ENCODE measurements around the gene CIAPIN1.

DNA sequence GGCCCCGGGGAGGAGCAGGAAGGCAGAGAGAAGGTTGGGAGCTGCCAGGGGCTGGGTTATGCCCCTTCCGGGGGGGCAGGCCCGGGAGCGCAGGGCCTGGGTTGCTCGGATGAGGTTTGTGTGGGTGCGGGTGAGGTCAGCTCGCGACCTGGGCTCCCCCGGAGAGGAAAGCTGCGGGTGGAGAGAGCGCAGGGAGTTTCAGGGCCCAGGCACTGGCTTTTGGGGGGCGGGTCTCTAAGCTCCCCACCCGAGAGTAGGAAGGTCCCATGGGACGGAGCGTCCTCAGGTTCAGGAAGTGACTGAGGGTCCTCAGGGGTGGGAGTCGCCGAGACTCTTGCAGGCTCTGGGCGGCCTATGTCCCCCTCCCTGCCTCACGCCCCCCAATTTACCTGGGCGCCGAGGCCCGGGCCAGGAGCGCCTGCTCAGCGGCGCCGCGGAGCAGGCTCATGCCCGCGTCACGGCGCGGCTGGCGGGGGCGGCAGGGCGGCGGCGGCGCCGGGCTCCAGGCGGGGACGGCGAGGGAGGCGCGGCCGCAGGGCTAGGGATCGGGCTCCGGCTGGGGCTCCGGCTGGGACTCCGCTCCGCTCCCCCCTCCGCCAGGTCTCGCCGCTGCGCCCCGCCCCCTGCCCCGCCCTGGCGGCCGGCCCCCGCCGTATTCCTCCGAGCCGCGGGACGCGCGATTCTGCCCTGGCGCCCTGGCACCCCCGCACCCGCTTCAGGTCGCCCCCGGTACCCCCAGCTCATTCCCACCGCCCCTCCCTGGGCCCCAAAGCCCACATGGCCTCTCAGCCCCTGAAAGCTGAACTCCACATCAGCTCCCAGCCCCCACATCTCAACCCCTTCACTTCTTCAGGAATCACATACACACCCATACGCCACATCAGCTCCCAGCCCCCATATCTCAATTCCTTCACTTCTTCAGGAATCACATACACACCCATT lies 39.0 kb upstream of the CIAPIN1 start, which contains the start of gene DOK4:
- TF ChIP-seq, protein P1, sequence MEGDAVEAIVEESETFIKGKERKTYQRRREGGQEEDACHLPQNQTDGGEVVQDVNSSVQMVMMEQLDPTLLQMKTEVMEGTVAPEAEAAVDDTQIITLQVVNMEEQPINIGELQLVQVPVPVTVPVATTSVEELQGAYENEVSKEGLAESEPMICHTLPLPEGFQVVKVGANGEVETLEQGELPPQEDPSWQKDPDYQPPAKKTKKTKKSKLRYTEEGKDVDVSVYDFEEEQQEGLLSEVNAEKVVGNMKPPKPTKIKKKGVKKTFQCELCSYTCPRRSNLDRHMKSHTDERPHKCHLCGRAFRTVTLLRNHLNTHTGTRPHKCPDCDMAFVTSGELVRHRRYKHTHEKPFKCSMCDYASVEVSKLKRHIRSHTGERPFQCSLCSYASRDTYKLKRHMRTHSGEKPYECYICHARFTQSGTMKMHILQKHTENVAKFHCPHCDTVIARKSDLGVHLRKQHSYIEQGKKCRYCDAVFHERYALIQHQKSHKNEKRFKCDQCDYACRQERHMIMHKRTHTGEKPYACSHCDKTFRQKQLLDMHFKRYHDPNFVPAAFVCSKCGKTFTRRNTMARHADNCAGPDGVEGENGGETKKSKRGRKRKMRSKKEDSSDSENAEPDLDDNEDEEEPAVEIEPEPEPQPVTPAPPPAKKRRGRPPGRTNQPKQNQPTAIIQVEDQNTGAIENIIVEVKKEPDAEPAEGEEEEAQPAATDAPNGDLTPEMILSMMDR (IDR thresholded peaks at IDR 0.05), result no peak
- TF ChIP-seq POLR2AphosphoS5 (IDR thresholded peaks at IDR 0.05) (no peak), POLR2A (IDR thresholded peaks at IDR 0.05) (no peak)

Data from suprapubic skin (tissue), 4 donors.